ENCODE measurements around the gene ZKSCAN1. TPM values are rescaled to one million over a fixed set of nuclear protein-coding genes. Genes with fewer than 3 reads are reported as not detected.
A peak's percentile ranks its signal among the peaks of the same experiment; 100 is the strongest.
"Not testable (repeated sequence)": the region's sequence is repeated elsewhere in the genome, so short reads cannot be mapped to it uniquely, and the experiment has no call there.

ZKSCAN1 gene
- 100 to 1,000 TPM; 105 to 153 (median 129) TPM for total RNA-seq
- long read RNA-seq, donor 1, full-length matches to known transcripts: 5 of 31 reads
- long read RNA-seq, donor 1, partial matches to known transcripts: 16 of 31 reads
- long read RNA-seq, donor 1, other reads (novel, unspliced or antisense): 10 of 31 reads
- long read RNA-seq, donor 2, full-length matches to known transcripts: 16 of 27 reads
- long read RNA-seq, donor 2, partial matches to known transcripts: 1 of 27 reads
- long read RNA-seq, donor 2, other reads (novel, unspliced or antisense): 10 of 27 reads

DNA sequence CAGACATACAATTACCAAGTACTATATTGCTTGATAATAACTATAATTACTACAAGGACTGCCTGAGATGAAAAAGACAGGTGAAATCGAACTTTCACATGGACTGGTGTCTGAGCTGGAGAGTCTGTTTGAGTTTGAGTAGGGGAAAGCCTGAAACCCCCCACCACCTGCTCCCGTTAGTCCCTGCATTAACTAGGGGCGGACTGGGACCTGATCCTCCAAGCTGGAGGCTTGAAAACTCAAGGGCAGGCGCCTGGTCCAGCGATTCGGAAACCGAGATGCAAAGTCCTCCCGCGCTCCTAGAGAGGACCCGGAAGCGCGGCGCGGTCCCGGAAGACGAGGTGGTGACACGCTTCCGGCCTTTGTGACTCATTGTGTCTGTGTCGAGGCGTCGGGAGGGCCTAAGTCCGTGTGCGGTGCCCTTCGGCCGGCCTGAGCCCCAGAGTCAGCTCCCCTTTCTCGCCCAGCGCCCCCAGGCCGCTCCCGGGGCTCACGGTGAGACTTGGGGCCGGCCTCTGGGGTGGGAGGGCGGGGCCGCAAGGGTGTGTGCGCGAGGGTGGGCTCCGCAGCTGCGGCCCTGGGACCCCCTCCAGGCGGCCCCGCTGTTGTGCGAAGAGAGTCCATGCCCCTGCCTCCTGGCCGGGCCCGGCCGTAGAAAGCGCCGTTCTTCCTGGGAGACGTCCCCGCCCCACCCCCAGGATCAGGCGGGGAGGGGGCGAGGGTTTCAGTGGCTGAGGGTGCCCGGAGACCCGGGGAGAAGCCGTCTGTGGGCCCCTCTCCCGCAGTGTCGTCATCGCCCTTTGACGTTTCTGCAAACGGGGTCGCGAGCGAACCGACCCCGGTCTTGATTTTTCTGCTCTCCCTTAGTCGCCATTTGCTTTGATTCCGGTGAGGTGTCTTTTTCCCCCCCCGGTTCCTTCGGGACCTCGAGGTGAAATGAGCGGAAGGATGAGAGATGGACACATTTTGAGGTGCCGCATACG, at the start of gene ZKSCAN1:
TSS of gene ZKSCAN1 (plus strand) at position 365 of the 983 bp plus-strand sequence. CDS start 7,911 bp downstream, outside the sequence.
- intact Hi-C loops (cut with DNase I, micrococcal nuclease): no loop called here
- no peaks in the 10 kb centered on the region for H3K9me3 ChIP-seq
- H3K4me3 ChIP-seq: peak within 1 kb of the TSS; percentile 98
- peaks cover 40% of the 10 kb centered on the region for H3K4me1 ChIP-seq (ENCODE audit: low read depth)
- no peaks in the 10 kb centered on the region for H3K36me3 ChIP-seq (ENCODE audit: low read depth)
- TF ChIP-seq, protein P1, sequence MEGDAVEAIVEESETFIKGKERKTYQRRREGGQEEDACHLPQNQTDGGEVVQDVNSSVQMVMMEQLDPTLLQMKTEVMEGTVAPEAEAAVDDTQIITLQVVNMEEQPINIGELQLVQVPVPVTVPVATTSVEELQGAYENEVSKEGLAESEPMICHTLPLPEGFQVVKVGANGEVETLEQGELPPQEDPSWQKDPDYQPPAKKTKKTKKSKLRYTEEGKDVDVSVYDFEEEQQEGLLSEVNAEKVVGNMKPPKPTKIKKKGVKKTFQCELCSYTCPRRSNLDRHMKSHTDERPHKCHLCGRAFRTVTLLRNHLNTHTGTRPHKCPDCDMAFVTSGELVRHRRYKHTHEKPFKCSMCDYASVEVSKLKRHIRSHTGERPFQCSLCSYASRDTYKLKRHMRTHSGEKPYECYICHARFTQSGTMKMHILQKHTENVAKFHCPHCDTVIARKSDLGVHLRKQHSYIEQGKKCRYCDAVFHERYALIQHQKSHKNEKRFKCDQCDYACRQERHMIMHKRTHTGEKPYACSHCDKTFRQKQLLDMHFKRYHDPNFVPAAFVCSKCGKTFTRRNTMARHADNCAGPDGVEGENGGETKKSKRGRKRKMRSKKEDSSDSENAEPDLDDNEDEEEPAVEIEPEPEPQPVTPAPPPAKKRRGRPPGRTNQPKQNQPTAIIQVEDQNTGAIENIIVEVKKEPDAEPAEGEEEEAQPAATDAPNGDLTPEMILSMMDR (IDR thresholded peaks at IDR 0.05): no peak
- ATAC-seq (peak; percentile 94), DNase-seq (peak; percentile 89 to 93 (median 89))

DNA sequence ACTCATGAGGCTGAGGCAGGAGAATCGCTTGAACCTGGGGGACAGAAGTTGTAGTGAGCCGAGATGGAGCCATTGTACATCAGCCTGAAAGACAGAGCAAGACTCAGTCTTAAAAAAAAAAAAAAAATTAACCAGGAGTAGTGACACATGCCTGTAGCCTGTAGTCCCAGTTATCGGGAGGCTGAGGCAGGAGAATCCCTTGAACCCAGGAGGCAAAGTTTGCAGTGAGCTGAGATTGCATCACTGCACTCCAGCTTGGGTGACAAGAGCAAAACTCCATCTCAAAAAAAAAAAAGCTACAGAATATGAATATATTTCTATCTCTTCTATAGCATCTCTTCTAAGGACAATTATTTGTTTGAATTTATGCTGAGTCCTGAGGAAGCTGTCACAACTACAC, 46.1 kb upstream of the ZKSCAN1 start:
- DNase-seq: no peak
- no peak for ATAC-seq
- TF ChIP-seq, protein P1 (IDR thresholded peaks at IDR 0.05): no peak
- H3K9me3 ChIP-seq: no peaks in the 10 kb centered on the region
- no peak overlapping the region for H3K4me3 ChIP-seq
- H3K36me3 ChIP-seq (ENCODE audit: low read depth): no peaks in the 10 kb centered on the region
- intact Hi-C loops (cut with DNase I, micrococcal nuclease): no loop called here
- no peaks in the 10 kb centered on the region for H3K4me1 ChIP-seq (ENCODE audit: low read depth)

DNA sequence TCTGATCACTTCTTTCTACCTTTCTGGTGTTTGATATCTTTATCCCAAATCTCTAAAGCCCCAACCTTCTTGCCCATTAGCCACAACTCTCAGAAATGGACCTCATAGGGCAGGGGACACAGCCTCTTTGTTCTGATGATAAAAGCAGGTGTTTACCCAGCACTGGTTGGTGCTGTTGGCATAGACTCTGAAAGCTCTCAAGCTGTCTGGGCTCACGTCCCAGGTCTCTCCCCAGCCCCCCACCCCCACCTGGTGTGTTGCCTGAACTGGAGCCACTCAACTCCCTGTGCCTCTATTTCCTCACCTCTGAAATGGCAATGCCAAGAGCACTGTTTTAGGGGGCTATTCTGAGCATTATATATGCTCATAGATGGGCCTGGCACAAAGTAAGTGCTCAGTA, 45.6 kb upstream of the ZKSCAN1 start:
- H3K9me3 ChIP-seq; H3K4me1 ChIP-seq (ENCODE audit: low read depth); H3K36me3 ChIP-seq (ENCODE audit: low read depth); DNase-seq; intact Hi-C loops (cut with DNase I, micrococcal nuclease); ATAC-seq; H3K4me3 ChIP-seq: not testable (repeated sequence)

DNA sequence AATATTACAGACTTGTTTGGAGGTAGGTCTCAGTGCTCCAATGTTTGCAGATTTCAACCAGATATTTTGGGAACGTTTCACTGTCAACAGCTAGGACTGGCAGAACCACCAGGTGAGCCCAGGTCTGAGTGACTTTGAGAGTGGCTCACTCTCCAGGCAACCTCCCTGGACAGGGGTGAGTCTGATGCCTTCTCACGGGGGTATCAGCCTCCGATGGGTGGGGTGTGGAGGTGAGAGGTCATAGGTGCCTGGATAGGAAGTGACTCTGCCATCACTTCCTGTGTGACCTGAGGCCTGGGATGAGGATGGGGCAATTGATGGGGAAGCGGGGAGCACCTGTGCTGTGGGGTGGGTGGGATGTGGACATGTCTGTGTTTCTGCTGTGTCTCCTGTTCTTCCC, 44.2 kb upstream of the ZKSCAN1 start:
- Histone ChIP-seq H3K4me1 (ENCODE audit: low read depth) (no peaks in the 10 kb centered on the region), H3K4me3 (no peak overlapping the region), H3K36me3 (ENCODE audit: low read depth) (no peaks in the 10 kb centered on the region), H3K9me3 (no peaks in the 10 kb centered on the region)
- DNase-seq: no peak
- ATAC-seq: no peak
- intact Hi-C loops (cut with DNase I, micrococcal nuclease): no loop called here
- TF ChIP-seq, protein P1 (IDR thresholded peaks at IDR 0.05): no peak

DNA sequence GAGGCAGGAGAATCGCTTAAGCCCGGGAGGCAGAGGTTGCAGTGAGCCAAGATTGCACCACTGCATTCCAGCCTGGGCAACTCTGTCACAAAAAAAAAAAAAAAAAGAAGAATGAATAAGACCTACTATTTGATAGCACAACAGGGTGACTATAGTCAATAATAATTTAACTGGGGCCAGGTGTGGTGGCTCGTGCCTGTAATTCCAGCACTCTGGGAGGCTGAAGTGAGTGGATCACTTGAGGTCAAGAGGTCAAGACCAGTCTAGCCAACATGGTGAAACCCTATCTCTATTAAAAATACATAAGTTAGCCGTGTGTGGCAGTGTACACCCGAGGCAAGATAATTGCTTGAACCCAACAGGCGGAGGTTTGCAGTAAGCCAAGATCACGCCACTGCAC, 41.6 kb upstream of the ZKSCAN1 start:
- H3K9me3 ChIP-seq; H3K4me1 ChIP-seq (ENCODE audit: low read depth); ATAC-seq; H3K4me3 ChIP-seq; DNase-seq; intact Hi-C loops (cut with DNase I, micrococcal nuclease); H3K36me3 ChIP-seq (ENCODE audit: low read depth): not testable (repeated sequence)

DNA sequence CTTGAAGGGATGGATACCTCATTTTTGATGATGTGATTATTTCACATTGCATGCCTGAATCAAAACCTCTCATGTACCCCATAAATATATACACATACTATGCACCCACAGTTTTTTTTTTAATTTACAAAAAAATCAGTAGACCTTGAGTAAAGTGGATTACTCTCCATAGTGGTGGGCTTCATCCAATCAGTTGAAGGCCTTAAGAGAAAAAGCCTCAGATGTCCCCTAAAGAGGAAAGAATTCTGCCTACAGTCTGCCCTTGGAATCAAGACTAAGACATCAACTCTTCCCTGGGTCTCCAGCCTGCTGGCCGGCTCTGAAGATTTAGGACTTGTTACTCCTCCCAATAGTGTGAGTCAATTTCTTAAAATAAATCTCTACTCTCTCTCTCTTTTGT, 40.7 kb upstream of the ZKSCAN1 start:
- intact Hi-C loops (cut with DNase I, micrococcal nuclease): no loop called here
- Histone ChIP-seq H3K4me3 (no peak overlapping the region), H3K9me3 (no peaks in the 10 kb centered on the region)

More for the DNA sequence above, 40.7 kb upstream of the ZKSCAN1 start:
- H3K36me3 ChIP-seq (ENCODE audit: low read depth): no peaks in the 10 kb centered on the region
- ATAC-seq (no peak), DNase-seq (no peak)
- TF ChIP-seq, protein P1 (IDR thresholded peaks at IDR 0.05): no peak
- no peaks in the 10 kb centered on the region for H3K4me1 ChIP-seq (ENCODE audit: low read depth)
